HG03025 (cell line): Measurements from ENCODE around the gene TTC16.

ENCODE experiments used
- ATAC-seq: cut with Tn5 transposase; IDR thresholded peaks from one replicate; pipeline ENCODE4 v1.9.1; 2021; ENCODE audit warnings: mild to moderate bottlenecking, moderate library complexity; ENCODE audit not compliant: unreplicated experiment, low FRiP score

TTC16 gene

DNA sequence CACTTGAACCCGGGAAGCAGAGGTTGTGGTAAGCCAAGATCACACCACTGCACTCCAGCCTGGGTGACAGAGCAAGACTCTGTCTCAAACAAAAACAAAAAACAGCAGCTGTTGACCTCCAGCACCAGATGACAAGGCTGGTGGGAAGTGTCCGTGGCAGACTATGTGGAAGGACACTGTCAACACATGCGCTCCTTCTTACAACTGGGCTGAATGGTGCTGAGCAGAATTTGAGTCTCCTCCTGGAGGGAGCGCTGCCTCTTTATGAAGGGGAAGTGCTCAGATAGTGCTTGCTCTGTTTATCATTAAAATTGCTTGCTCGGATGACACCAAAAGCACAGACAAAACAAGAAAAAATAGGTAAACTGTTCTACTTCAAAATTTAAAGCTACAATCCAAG lies 18.3 kb upstream of the TTC16 start:
- no peak for ATAC-seq

DNA sequence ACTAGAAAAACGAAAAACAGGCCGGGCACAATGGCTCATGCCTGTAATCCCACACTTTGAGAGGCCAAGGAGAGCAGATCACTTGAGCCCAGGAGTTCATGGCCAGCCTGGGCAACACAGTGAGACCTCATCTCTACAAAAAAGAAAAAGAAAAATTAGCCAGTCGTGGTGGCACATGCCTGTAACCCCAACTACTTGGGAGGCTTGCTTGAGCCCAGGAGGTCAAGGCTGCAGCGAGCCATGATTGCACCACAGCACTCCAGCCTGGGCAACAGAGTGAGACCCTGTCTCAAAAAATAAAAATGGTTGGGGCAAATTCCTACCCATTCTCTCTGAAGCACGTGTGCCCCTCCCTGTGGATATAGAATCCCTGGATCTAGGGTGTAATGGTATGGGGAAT lies 17.5 kb upstream of the TTC16 start:
- no peak for ATAC-seq

DNA sequence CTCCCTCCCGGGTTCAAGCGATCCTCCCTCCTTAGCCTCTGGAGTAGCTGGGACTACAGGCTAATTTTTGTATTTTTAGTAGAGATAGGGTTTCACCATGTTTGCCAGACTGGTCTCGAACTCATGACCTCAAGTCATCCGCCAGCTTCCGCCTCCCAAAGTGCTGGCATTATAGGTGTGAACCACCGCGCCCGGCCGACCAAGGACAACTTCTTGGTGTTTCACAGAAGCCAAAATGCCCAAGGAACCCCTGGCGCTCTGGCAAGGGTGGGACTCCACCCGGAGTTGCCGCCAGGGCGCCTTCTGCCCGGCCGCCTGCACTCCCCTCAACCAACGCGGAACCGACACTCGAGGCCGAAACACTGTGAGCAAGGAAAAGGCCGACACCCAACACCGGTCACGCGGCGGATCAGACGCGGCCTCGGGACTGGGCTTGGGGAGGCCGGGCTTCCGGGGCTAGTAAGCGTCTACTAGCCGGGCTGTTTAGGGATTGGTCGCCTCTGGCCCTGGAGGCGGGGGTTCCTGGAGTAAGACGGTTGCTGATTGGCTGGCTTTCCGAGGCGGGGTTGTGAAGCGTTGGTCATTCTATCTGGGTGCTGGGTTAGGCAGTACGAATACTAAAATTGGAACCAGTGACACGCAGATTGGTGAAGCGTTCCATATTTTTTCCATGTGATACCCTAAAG lies 16.8 kb upstream of the TTC16 start:
- no peak for ATAC-seq

DNA sequence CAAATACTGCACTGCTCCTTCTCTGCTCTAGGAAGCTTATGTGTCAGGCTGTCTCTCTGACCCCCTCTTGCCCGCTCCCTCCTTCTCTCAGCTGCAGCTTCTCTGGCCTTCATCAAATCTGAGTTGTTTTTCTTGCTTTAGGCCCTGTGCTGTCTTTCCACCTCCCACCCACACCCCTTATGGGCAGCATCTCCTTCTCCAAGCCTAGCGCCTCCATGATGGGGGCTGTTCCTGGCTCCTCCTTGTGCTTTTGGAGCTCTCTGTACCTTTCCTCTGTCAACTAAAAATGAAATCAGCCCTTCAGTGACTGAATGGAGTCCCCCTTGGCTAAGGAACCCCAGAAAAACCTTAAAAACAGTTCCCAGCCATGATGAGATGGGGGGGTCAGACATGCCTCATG lies 15.7 kb upstream of the TTC16 start:
- no peak for ATAC-seq

DNA sequence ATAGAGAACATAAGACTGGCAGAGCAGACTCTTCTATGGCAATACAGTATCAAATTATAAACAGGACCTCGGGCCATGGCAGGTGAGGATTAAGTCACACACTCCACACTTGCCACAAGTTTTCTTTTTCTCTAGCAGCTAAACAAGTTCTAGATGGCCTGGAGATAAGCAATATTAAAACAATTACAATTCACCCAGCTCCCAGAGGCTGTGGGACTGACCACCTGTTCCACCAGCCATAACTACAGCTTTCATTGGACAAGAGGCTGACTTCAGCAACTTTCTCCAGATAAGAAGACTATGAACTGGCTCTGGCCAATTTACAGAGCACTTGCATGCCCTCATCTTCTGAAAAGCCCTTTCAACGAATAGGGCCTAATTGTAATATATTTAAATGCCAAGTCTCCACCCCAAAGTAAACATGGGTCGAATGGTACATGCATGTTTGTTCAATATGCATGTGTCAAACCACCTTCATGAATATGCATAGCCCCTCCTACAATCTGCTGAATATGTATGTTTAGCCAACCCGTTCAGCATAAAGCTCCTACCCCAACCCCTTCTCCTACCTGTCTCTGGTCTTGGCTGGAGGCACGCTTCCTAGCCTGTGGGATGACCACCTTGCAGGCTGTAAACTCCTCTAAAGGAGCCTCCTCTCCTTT lies 15.2 kb upstream of the TTC16 start:
- ATAC-seq, result no peak

DNA sequence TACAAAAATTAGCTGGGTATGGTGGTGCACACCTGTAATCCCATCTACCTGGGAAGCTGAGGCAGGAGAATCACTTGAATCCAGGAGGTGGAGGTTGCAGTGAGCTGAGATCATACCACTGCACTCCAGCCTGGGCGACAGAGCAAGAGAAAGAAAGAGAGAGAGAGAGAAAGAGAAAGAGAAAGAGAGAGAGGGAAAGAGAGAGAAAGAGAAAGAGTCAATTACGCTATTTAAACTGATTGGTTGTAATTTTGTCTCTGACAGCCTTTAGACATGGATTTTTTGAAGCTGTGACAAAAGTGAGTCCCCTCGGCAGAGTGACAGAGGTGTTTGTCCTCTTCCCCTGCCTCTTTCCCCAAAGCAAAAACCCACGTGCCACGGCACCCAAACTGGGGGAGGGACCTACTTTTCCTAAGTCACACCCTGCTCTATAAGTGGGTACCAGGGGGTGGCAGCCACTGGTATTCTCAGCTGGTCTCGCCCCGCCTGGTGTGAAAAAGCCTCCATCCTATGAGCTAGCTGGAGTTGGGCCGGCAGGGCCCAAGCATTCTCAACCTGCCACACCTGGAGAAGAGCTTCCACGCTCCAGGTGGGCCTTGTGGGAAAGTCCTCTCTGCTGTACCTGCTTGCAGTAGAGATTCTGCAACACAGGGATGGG lies 12.5 kb upstream of the TTC16 start:
- ATAC-seq, result no peak

DNA sequence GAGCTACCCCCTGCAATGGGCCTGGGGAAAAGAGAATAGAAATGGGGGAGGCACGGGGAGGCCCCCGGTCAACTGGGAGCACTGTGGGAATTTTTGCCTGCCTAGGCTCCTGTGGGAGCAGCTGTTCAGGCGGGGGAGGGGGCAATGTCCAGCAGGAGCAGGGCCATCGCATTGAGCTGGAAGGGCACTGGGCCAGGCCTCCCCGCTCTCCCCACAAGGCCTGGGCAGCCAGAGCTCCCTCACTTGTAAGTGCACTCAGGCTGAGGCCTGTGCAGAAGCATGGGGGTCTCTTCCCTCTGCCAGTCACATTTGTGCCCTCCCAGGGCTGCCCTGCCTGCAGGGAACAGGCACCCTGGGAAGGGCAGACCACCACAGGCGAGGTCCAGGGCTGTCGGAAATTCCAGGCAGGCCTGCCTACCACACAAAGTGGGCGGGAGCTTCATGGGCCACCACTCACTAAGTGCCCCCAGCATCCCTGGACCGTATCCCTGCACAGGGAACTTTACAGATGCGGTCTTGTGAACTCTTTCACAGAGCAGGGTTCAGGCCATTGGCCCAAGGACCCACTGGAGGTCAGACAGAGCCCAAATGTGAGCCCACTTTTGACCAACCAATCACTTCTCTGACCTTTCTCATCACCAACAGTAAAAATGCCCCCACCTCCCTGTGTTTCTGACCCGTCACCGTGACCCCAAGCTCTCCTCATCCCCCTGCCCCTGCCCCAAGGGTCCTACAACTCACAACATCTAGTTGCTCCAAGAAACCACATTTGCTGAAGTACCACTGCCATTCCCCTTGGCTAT lies 10.1 kb upstream of the TTC16 start:
- ATAC-seq, result no peak

DNA sequence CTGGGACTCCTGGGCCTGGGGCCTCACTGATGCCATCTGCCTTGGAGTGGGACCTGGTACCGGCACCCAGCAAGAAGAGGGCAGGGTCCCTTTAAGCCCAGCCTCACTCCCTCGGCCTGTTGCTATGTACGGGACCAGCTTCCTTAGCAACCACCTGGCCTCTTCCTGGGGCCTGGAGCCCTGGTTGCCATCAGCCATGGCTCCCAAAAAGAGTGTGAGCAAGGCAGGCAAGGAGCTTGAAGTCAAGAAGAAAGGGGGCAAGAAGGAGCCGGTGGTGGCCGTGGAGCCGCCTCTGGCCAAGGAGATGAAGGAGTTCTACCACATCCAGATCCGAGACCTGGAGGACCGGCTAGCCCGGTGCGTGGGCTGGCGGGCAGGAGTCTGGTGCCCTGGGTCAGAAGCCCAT lies 9.0 kb upstream of the TTC16 start, which contains the start of gene CFAP157:
CFAP157 (plus strand) TSS at position 153 of the 406 bp plus-strand sequence; CDS start at position 197, 44 bp downstream.
- no peak for ATAC-seq

DNA sequence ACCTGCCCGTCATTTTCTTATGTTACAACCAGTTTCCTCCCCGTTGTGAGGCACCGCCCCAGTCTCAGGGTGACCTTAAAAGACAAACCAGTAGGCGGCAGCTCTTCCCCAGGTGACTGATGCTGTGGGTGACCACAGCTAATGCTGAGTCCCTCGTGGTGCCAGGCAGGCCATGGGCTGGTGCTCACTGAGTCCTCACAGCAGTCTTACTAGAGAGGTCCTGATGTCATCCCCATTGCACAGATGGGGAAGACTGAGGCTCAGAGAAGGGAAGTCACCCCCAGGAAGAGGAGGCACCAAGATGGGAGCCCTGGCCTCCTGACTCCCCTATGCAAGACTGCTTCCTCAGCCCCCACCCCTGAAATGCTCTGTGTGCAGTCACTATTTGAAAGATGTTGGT lies 8.1 kb upstream of the TTC16 start:
- ATAC-seq, result no peak

DNA sequence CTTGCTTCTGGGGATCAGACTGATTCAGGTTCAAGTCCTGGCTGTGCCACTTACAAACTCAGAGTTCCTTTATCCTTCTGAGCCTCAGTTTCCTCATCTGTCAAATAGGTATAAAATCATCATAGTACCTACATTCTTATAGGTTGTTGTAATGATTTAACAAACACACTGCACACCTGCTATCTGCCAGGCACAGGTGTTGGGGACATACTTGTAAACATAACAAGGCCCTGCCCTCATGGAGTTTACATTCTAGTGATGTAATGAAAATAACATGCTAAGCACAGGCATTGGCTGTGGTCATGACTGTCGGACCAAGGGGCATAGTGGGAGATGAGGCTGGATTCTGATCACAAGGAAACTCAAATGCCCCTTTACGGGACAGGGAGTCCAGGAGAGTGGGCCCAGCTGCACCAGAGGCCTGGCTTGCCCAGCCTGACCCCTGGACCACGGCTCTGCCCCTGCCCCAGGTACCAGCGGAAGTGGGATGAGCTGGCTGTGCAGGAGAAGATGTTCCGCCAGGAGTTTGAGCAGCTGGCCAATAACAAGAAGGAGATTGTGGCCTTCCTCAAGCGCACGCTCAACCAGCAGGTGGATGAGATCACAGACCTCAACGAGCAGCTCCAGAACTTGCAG lies 6.8 kb upstream of the TTC16 start:
- ATAC-seq, result no peak

DNA sequence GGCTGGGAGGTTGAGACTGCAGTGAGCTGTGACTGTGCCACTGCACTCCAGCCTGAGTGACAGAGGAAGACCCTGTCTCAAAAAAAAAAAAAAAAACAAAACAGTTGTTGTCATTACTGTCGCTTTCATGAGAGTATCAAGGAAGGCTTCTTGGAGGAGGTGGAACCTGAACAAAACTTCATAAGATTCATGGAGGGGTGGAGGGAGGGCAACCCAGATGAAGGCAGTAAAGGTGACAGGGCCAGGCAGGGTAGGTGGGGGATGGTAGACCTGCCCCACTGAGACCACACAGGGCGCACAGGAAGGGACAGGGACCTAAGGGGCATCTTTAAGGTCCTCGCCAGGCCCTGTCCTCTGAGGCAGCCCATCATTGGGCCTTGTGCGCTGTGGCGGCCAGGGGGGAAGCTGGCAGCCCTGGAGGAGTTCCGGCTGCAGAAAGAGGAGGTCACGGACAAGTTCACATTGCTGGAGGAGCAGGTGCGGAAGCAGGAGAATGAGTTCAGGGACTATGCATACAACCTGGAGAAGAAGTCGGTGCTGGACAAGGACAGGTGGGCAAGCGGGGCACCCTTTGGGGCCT lies 5.6 kb upstream of the TTC16 start:
- ATAC-seq, result no peak

DNA sequence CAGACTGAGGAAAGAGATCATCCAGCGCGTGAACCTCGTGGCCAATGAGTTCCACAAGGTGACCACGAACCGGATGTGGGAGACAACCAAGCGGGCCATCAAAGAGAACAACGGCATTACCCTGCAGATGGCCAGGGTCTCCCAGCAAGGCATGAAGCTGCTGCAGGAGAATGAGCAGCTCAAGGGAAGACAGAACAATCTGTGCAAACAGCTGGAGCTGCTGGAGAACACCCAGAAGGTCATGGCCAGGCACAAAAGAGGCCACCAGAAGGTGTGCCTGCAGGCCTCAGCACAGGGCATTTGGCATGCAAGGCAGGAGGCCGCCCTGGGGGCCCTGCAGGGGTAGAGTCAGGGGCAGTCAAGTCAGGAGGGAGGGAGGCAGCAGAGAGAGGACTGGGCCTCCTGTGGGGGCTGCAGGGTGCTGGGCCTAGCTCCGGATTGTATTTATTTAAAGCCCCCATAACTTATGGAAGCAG lies 4.6 kb upstream of the TTC16 start:
- ATAC-seq, result no peak

DNA sequence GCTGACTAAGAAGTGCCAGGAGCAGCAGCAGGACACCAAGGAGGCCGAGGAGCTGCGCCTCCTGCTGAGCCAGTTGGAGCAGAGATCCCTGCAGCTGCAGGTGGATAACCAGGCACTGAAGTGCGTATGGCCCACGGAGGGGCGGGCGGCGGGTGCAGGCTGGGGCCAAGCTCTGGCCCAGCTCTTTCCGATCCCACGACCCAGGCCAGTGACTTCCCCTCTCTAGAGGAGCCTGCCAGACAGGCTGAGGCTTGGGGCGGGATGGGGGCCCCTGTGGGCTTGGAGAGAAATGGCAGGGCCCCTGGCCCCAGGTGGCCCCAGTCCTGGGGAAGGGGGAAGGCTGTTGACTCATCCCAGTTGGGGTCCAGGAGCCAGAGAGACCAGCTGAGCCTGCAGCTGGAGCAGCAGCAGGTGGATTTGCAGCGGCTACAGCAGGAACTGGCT lies 4.0 kb upstream of the TTC16 start:
- no peak for ATAC-seq

DNA sequence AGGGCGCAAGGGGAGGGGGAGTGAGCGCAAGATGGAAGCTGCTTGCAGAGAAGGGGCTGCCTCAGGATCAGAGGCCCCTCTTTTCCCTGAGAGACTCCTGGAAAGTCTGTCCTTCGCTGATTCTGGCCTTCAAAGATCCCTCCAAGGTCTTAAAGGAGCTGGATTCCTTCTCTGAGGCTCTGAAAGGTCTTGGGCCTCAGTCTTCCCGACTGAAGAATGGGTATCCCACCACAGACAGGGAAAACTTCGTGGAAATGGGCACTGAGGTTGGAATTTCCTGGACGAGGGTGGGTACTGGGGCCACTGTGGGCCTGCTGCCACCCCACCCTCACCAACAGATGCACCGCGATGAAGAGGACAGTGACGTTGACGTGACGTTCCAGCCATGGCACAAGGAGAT lies 3.5 kb upstream of the TTC16 start:
- no peak for ATAC-seq

DNA sequence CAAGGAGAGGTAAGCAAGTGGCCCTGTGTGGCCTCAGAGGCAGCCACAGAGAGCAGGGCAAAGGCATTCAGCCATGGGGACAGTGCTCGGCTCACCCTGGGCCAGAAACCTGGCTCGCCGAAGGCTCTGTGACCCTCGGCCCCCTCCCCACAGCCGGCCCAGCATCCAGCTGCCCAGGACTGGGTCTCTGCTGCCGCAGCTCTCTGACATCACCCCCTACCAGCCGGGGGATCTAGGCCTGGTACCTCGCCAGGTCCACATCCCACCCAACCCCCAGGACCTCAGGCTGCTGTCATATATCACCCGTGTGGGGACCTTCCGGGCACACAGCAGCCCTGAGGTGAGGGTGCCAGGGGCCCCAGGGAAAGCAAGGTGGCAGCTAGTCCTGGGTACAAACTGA lies 3.0 kb upstream of the TTC16 start:
- ATAC-seq, result no peak

DNA sequence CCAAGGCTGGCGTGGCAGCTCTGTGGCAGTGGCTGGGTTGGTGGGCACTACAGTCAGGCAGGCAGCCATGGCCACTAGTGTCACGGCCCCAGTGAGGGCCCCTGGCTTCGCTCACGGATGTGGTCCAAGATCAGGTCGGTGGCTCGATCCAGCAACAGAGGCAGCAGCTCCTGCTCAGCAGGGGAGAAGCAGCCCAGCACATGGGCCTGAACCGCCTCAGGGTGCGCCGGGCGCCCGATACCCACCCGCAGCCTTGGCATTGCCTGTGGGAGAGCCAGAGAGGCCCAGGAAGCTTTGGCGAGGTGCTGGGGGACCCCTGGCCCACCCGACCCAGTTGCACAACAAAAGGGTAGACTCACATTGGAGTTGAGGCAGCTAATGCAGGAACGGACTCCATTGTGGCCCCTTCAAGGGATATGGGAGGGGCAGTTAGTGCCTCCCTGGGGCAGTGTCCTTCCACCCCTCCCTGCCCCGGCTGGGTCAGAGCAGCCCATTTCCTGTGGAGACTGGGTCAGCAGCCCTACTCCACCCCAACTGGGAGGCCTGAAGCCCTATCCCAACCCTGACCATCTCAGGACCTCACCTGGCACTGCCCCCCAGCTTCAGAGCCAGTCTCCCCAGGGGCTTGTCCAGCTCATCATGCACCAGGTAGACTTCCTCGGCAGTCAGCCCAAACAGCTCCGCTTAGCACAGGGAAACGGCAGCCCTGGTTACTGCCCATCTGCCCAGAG lies 1.7 kb upstream of the TTC16 start:
- ATAC-seq, result no peak

DNA sequence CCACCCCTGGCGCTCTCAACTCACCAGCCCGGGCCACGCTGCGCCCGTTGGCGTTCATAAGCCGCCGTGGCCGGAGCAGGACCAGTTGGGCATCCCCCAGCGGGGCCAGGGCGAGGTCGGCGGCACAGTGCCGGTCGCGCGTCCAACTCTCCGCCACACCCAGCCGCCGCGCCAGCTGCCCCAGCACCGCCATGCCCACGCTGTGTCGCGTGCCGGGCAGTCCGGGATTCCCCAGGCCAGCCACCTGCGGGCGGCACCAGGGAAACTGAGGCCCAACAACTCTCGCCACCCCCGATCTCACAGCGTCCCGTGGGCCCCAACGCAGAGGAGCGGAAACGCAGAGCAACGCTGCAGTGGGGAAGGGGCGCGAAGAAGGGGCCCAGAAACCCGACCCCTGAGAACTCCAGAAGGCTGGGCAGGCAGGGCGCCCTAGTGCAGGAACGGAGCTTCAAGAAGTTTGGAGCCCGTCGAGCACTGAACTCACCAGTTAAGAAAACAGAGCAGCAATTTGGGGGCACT lies 869 bp upstream of the TTC16 start:
- peak; percentile 10 for ATAC-seq

DNA sequence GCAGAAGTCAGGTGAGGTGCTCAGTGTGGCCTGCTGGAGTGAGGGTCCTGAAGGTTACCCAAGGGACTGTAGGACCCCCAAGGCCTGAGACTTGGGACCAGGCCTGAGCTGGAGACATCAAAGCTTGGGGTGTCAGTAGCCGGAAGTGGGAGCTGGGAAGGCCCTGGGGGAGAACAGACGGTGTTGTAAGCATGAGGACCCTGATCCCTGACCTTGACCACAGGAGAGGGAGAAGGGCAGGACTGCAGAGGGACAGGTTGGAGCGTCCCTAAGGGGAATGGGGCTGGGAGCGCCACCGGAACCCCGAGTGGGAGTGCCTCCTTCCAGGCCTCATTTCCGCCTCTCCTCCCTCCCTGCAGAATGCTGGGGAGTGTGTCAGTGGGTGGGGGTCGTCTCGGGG lies 533 bp downstream of the TTC16 start:
- no peak for ATAC-seq

DNA sequence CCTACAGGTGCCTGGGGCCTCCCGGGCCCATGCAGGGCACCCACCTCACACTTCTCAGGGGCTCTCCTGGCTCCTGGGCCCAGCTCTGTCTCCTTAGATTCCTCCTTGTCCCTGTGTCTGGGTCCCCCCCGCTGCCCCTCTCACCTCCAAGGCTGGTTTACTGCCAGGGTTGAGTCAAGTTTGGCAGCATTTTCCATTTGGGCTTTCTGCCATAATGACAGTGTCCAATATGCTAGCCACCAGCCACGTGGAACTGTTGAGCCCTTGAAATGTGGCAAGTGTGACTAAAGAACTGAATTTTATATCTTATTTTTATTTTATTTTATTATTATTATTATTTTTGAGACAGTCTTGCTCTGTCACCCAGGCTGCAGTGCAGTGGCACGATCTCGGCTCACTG lies 1.9 kb downstream of the TTC16 start:
- ATAC-seq, result no peak
